HL-60 (cell line): ENCODE results near the gene CCNY.

ENCODE experiments used
- DNase-seq, 2 experiments: peaks; one replicate each; pipeline ENCODE4 v3.0.0-alpha.2; 2010 to 2020; ENCODE audit warnings: low read depth in 1 of 2, low spot score in 1 of 2
- H3K27ac ChIP-seq: fragments of 250-450 bp; sonication (Bioruptor Pico); replicated peaks from 2 replicates; pipeline ENCODE4 v1.5.1; 2020; ENCODE audit warnings: mild to moderate bottlenecking, moderate library complexity
- H3K27me3 ChIP-seq: fragments of 250-450 bp; sonication (Bioruptor Pico); 2 replicates; pipeline ENCODE4 v1.5.1; 2021; ENCODE audit warnings: mild to moderate bottlenecking, moderate library complexity; ENCODE audit not compliant: insufficient read depth, poor library complexity, severe bottlenecking
- H3K4me3 ChIP-seq: replicated peaks from 2 replicates; pipeline ENCODE4 v1.5.1; 2011; ENCODE audit warnings: mild to moderate bottlenecking, control low read depth, low read length; ENCODE audit not compliant: insufficient read depth
- GABPA ChIP-seq: IDR thresholded peaks from 2 replicates; pipeline ENCODE4 v1.6.1; 2012; ENCODE audit warnings: low read depth
- POLR2AphosphoS5 ChIP-seq: IDR thresholded peaks from 2 replicates; pipeline ENCODE4 v1.6.1; 2012; ENCODE audit warnings: low read depth
- SPI1 ChIP-seq: IDR thresholded peaks from 2 replicates; pipeline ENCODE4 v1.6.1; 2012; ENCODE audit warnings: low read depth, mild to moderate bottlenecking, borderline replicate concordance
- TF ChIP-seq, protein P1 (sequence below): IDR thresholded peaks from one replicate; pipeline ENCODE4 v1.5.1; 2011; ENCODE audit warnings: low read length, control low read depth, inconsistent platforms; ENCODE audit not compliant: insufficient read depth
- TF ChIP-seq, protein P2 (sequence below): IDR thresholded peaks from 2 replicates; pipeline ENCODE4 v1.6.1; 2012; ENCODE audit warnings: low read depth; ENCODE audit not compliant: insufficient replicate concordance

CCNY gene

DNA sequence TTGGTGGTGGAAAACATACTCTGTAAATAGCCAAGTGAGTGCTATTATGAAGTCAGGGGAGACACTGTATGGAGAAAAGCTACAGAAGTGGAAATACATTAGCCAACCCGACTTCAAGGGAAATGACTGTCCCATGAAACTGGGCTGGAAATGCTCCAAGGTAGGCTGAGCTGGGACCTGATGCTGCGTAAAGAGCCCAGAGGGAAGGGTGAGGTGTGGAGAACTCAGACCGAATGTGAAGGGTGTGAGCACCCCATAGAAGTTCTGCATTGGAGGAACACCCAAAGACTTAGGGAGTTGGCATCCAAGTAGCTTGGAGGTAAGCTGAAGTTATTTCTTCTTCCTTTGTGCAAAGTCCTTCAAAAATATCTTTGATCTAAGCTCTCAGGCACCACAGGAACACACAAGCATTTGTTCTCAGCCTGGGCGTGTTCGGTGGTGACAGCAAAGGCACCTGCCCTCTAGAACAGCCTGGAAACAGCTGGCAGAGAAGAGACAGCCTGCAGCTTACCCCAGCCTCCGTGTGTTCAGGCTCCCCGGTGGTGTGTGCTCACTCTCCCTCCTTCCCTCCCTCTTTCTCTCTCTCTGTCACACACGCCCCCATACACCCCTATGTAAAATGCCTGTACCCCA lies 249.7 kb downstream of the CCNY start:
- TF ChIP-seq SPI1 (no peak), GABPA (no peak), POLR2AphosphoS5 (no peak)
- TF ChIP-seq, protein P1, sequence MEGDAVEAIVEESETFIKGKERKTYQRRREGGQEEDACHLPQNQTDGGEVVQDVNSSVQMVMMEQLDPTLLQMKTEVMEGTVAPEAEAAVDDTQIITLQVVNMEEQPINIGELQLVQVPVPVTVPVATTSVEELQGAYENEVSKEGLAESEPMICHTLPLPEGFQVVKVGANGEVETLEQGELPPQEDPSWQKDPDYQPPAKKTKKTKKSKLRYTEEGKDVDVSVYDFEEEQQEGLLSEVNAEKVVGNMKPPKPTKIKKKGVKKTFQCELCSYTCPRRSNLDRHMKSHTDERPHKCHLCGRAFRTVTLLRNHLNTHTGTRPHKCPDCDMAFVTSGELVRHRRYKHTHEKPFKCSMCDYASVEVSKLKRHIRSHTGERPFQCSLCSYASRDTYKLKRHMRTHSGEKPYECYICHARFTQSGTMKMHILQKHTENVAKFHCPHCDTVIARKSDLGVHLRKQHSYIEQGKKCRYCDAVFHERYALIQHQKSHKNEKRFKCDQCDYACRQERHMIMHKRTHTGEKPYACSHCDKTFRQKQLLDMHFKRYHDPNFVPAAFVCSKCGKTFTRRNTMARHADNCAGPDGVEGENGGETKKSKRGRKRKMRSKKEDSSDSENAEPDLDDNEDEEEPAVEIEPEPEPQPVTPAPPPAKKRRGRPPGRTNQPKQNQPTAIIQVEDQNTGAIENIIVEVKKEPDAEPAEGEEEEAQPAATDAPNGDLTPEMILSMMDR = no peak
- TF ChIP-seq, protein P2, sequence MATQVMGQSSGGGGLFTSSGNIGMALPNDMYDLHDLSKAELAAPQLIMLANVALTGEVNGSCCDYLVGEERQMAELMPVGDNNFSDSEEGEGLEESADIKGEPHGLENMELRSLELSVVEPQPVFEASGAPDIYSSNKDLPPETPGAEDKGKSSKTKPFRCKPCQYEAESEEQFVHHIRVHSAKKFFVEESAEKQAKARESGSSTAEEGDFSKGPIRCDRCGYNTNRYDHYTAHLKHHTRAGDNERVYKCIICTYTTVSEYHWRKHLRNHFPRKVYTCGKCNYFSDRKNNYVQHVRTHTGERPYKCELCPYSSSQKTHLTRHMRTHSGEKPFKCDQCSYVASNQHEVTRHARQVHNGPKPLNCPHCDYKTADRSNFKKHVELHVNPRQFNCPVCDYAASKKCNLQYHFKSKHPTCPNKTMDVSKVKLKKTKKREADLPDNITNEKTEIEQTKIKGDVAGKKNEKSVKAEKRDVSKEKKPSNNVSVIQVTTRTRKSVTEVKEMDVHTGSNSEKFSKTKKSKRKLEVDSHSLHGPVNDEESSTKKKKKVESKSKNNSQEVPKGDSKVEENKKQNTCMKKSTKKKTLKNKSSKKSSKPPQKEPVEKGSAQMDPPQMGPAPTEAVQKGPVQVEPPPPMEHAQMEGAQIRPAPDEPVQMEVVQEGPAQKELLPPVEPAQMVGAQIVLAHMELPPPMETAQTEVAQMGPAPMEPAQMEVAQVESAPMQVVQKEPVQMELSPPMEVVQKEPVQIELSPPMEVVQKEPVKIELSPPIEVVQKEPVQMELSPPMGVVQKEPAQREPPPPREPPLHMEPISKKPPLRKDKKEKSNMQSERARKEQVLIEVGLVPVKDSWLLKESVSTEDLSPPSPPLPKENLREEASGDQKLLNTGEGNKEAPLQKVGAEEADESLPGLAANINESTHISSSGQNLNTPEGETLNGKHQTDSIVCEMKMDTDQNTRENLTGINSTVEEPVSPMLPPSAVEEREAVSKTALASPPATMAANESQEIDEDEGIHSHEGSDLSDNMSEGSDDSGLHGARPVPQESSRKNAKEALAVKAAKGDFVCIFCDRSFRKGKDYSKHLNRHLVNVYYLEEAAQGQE = no peak
- no peak overlapping the region for H3K27ac ChIP-seq
- no peaks in the 10 kb centered on the region for H3K27me3 ChIP-seq
- H3K4me3 ChIP-seq = no peak overlapping the region
- DNase-seq = no peak

DNA sequence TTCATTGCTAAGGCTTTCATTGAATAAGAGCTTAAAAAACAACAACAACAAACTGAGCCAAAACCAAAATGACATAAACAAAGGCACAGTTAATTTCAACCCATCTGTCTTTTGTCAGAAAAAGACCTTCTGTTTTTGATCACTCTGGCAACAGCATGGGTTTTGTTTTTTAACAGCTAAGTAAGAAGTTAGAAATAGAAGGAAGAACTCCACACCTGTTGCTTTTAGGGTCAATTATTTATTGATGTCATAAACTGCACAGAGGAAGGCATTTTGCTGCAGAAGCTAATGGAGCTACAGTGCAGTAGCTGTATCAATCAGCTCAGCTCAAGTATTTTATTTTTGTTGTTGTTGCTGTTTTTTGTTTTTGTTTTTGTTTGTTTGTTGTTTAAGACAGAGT lies 252.5 kb downstream of the CCNY start:
- no peak overlapping the region for H3K4me3 ChIP-seq
- no peak for DNase-seq
- no peaks in the 10 kb centered on the region for H3K27me3 ChIP-seq
- no peak overlapping the region for H3K27ac ChIP-seq
- TF ChIP-seq SPI1 = no peak
- TF ChIP-seq, protein P2 = no peak
- TF ChIP-seq, protein P1 = no peak
- TF ChIP-seq POLR2AphosphoS5 = no peak
- TF ChIP-seq GABPA = no peak

DNA sequence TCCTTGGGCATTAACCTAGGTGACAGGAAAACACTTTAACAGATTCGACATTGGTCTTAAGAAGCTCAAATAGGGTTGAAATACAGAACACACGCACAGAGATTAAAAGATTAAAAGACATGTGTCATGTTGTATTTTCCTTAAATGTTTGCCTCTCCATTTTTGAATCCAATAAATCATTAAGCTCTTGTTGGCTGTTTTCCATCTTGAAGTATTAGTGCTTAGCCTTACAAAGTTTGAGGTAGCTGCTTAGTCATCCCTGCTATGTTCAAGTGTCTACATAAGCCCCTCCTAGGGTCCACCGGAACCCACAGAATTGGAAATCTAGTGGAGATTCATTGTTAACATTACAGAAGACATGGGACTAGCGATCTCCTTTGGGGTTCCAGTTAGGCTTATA lies 256.1 kb downstream of the CCNY start:
- no peaks in the 10 kb centered on the region for H3K27me3 ChIP-seq
- TF ChIP-seq, protein P1 = no peak
- TF ChIP-seq GABPA (no peak), SPI1 (no peak), POLR2AphosphoS5 (no peak)
- TF ChIP-seq, protein P2 = no peak
- no peak overlapping the region for H3K4me3 ChIP-seq
- no peak overlapping the region for H3K27ac ChIP-seq
- no peak for DNase-seq
